ENCODE data around the gene APOD. TPM values are rescaled to one million over a fixed set of nuclear protein-coding genes. Genes with fewer than 3 reads are reported as not detected.

APOD gene
- total RNA-seq, 1 donor from 2014 or later = not detected

DNA sequence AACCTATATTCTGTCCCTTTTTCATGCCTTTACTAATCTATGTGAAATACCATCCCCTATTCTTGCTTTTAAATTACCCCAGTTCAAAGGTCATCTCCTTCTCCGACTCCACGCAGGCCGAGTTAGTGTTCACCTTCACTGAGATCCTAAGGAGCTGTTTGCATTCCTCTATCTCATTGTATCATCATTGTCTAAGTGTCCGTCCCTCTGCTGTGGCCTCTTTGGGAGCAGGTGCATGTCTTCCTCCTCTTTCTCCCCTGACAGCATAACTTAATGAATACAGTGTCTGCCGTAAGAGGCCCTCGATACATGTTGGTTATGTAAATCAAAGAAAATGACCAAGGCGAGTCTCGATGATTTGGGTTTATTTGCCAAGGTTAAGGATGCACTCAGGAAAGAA lies 35.7 kb downstream of the APOD start:
- Mint-ChIP-seq H3K36me3 (ENCODE audit: unreplicated experiment) (no peaks in the 10 kb centered on the region), H3K4me3 (ENCODE audit: unreplicated experiment) (peak overlapping the region; percentile 17), H3K9me3 (ENCODE audit: unreplicated experiment) (peaks cover 1% of the 10 kb centered on the region), H3K4me1 (ENCODE audit: low read depth, unreplicated experiment) (peaks cover 9% of the 10 kb centered on the region), H3K27ac (ENCODE audit: unreplicated experiment) (no peak overlapping the region), H3K27me3 (ENCODE audit: unreplicated experiment) (peaks cover 2% of the 10 kb centered on the region)
- TF ChIP-seq, protein P1, sequence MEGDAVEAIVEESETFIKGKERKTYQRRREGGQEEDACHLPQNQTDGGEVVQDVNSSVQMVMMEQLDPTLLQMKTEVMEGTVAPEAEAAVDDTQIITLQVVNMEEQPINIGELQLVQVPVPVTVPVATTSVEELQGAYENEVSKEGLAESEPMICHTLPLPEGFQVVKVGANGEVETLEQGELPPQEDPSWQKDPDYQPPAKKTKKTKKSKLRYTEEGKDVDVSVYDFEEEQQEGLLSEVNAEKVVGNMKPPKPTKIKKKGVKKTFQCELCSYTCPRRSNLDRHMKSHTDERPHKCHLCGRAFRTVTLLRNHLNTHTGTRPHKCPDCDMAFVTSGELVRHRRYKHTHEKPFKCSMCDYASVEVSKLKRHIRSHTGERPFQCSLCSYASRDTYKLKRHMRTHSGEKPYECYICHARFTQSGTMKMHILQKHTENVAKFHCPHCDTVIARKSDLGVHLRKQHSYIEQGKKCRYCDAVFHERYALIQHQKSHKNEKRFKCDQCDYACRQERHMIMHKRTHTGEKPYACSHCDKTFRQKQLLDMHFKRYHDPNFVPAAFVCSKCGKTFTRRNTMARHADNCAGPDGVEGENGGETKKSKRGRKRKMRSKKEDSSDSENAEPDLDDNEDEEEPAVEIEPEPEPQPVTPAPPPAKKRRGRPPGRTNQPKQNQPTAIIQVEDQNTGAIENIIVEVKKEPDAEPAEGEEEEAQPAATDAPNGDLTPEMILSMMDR (IDR thresholded peaks at IDR 0.05; ENCODE audit: partially characterized antibody, unreplicated experiment) = no peak
- no peak for DNase-seq

DNA sequence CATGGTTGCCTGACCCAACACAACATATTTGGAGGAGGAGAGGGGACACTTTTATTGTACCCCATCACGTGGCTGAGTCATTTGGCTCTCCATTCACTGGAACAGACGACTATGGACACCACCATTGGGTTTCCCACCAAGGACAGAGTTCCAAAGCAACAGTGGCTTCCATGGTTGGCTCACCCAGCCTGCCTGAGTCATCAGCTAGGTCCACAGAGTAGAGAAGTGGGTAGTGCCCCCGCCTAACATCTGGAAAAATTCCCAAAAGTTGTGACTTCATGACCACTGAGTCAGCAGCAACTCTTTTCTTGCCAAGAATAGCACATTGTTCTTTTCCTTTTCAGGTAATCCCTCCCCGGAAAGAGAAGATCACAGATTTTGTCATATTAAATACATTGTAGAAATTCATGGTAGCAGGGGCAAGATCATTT lies 37.6 kb downstream of the APOD start:
- H3K27ac Mint-ChIP-seq (ENCODE audit: unreplicated experiment) = no peak overlapping the region
- peaks cover 1% of the 10 kb centered on the region for H3K9me3 Mint-ChIP-seq (ENCODE audit: unreplicated experiment)
- H3K36me3 Mint-ChIP-seq (ENCODE audit: unreplicated experiment) = no peaks in the 10 kb centered on the region
- H3K4me1 Mint-ChIP-seq (ENCODE audit: low read depth, unreplicated experiment) = peaks cover 13% of the 10 kb centered on the region
- TF ChIP-seq, protein P1 (IDR thresholded peaks at IDR 0.05; ENCODE audit: partially characterized antibody, unreplicated experiment) = no peak
- no peak for DNase-seq
- no peak overlapping the region for H3K4me3 Mint-ChIP-seq (ENCODE audit: unreplicated experiment)
- H3K27me3 Mint-ChIP-seq (ENCODE audit: unreplicated experiment) = peaks cover 2% of the 10 kb centered on the region

DNA sequence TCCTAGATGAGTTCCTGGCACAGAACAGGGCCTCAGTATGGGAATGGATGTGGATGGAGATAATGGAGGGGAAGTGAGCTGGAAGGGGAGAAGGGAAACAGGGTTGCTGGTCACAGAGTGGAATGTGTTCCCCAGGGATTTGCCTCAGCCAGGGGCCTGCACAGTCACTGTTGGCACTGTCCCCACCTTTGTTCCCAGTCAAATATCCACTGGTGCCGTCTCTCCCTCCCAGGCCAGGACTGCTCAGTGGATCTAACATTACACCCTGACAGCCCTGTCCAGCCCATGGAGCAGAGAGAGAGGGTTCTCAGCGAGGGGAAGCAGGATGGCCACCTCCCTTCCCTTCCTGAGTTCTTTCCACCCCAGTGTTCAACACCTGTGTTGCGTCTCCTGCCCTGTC lies 39.1 kb downstream of the APOD start:
- H3K36me3 Mint-ChIP-seq (ENCODE audit: unreplicated experiment) = no peaks in the 10 kb centered on the region
- TF ChIP-seq, protein P1 (IDR thresholded peaks at IDR 0.05; ENCODE audit: partially characterized antibody, unreplicated experiment) = no peak
- peaks cover 1% of the 10 kb centered on the region for H3K9me3 Mint-ChIP-seq (ENCODE audit: unreplicated experiment)
- H3K4me3 Mint-ChIP-seq (ENCODE audit: unreplicated experiment) = no peak overlapping the region
- DNase-seq = no peak
- peaks cover 22% of the 10 kb centered on the region for H3K4me1 Mint-ChIP-seq (ENCODE audit: low read depth, unreplicated experiment)
- H3K27ac Mint-ChIP-seq (ENCODE audit: unreplicated experiment) = no peak overlapping the region
- peaks cover 2% of the 10 kb centered on the region for H3K27me3 Mint-ChIP-seq (ENCODE audit: unreplicated experiment)

DNA sequence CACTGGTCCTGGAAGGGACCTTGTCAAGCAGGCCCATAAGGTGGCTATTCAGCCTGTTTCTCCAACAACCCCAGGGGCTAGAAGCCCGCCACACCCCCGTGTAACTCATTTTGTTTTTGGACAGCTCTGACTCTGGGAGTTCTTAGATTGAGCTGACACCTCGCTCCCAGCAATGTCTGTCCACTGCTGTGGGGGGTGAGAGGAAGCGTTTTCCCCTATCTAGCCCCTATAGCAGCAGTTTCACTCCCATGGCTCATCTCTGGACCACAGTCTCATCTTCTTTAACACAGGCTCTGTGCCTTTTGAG lies 39.6 kb downstream of the APOD start:
- H3K9me3 Mint-ChIP-seq (ENCODE audit: unreplicated experiment) = peaks cover 1% of the 10 kb centered on the region
- no peak for DNase-seq
- H3K27ac Mint-ChIP-seq (ENCODE audit: unreplicated experiment) = no peak overlapping the region
- peak overlapping the region; percentile 87 for H3K4me3 Mint-ChIP-seq (ENCODE audit: unreplicated experiment)
- peaks cover 2% of the 10 kb centered on the region for H3K27me3 Mint-ChIP-seq (ENCODE audit: unreplicated experiment)
- H3K4me1 Mint-ChIP-seq (ENCODE audit: low read depth, unreplicated experiment) = peaks cover 22% of the 10 kb centered on the region
- TF ChIP-seq, protein P1 (IDR thresholded peaks at IDR 0.05; ENCODE audit: partially characterized antibody, unreplicated experiment) = no peak
- no peaks in the 10 kb centered on the region for H3K36me3 Mint-ChIP-seq (ENCODE audit: unreplicated experiment)

DNA sequence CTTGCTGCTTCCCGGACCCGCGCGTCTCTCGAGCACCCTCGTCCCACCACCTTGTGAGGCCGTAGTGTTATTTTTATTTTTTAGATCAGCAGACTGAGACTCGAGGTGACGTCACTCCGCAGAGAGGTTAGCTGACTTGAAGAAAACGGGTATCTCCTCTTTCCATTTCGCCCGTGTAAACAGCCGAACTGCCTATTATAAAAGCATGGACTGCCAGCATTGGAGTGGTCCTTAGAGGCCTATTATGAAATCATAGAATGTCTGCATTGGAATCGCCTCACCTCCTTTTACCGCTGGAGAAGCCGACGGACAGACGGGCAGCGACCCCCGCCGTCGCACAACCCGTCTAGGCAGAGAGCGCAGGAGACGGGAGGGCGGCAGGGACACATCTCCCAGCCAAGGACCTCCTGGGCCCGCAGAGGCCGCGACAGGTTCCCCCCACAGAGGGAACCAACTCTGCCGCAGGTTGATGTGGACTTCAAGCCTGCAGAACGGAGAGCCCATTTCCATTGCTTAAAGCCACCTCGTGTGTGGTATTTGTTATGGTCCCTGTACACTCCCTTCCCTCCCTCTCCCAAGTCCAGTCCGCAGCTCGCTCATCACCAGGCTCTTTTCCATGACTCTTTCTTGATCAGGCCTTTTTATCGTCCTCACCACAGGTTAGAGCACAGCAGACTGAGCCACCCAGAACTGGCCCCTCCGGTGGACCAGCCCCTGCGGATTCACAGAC lies 40.1 kb downstream of the APOD start:
- Mint-ChIP-seq H3K9me3 (ENCODE audit: unreplicated experiment) (peaks cover 1% of the 10 kb centered on the region), H3K27me3 (ENCODE audit: unreplicated experiment) (peaks cover 2% of the 10 kb centered on the region), H3K4me3 (ENCODE audit: unreplicated experiment) (peak overlapping the region; percentile 87), H3K27ac (ENCODE audit: unreplicated experiment) (peak overlapping the region; percentile 55), H3K36me3 (ENCODE audit: unreplicated experiment) (no peaks in the 10 kb centered on the region), H3K4me1 (ENCODE audit: low read depth, unreplicated experiment) (peaks cover 22% of the 10 kb centered on the region)
- TF ChIP-seq, protein P1 (IDR thresholded peaks at IDR 0.05; ENCODE audit: partially characterized antibody, unreplicated experiment) = no peak
- DNase-seq = no peak
